Mammary epithelial cell (primary cell): ENCODE results near the gene TBX15.

Source experiments
- CTCF ChIP-seq, 2 donors: IDR thresholded peaks in 1 of 2; conservative IDR thresholded peaks in 1 of 2; 2 replicates each; pipeline ENCODE4 v1.5.1; 2011 to 2012; ENCODE audit warnings: inconsistent platforms in 2 of 2, low read length in 2 of 2, mild to moderate bottlenecking in 2 of 2, control low read depth in 1 of 2, low read depth in 1 of 2; ENCODE audit not compliant: insufficient read depth in 1 of 2; ENCODE audit errors: extremely low read depth in 1 of 2
- EZH2 ChIP-seq: IDR thresholded peaks from 2 replicates; pipeline ENCODE4 v1.6.1; 2012; ENCODE audit warnings: low read length, inconsistent platforms, borderline replicate concordance

GRCh38 chr1:118945489-118945888, 42.7 kb downstream of the TBX15 start:
- TF ChIP-seq CTCF (conservative IDR thresholded peaks at IDR 0.05 in 1 of 2, IDR thresholded peaks at IDR 0.05 in 1 of 2; ENCODE audit: extremely low read depth in 1 of 2, insufficient read depth in 1 of 2, low read depth in 1 of 2, low read length in 2 of 2) (no peak), EZH2 (no peak)
